BJ (cell line): ENCODE results near the gene FIGNL2. TPM values are rescaled to one million over a fixed set of nuclear protein-coding genes. Genes with fewer than 3 reads are reported as not detected.

Experiments
- CTCF ChIA-PET: fragments of 350-600 bp; formaldehyde crosslinking; extraction: SDS; loops from one replicate; lab custom pipeline; 2021; ENCODE audit warnings: antibody characterized with exemption, inconsistent platforms; lab: Yijun Ruan, JAX
- POLR2A ChIA-PET: fragments of 300-600 bp; sonication (Branson Sonifier 250); formaldehyde crosslinking; extraction: SDS; loops from one replicate; lab custom pipeline; 2021; ENCODE audit warnings: antibody characterized with exemption; lab: Charles Lee
- DNase-seq: peaks from one replicate; pipeline ENCODE4 v3.0.0-alpha.2; 2011; ENCODE audit warnings: low read depth
- H3K27me3 ChIP-seq: 2 replicates; pipeline ENCODE4 v1.6.0; 2011; ENCODE audit warnings: low read length; ENCODE audit not compliant: control insufficient read depth, insufficient read depth
- H3K36me3 ChIP-seq: 2 replicates; pipeline ENCODE4 v1.5.1; 2011; ENCODE audit warnings: low read length; ENCODE audit not compliant: control insufficient read depth, insufficient read depth
- H3K4me3 ChIP-seq: 2 replicates; pipeline ENCODE4 v1.5.1; 2011; ENCODE audit warnings: low read depth, mild to moderate bottlenecking, control low read depth, low read length
- polyA plus RNA-seq: library from polyadenylated mRNA; depleted of rRNA; stranded (reverse); fragments of >200 nt; gene quantifications from 2 replicates; pipeline ENCODE4 v1.2.3, GENCODE V29; 2011
- TF ChIP-seq, protein P1 (sequence below): IDR thresholded peaks from 2 replicates; pipeline ENCODE4 v1.5.1; 2011; ENCODE audit warnings: low read depth, mild to moderate bottlenecking, control low read depth, inconsistent platforms, low read length, moderate library complexity; ENCODE audit not compliant: insufficient read depth

FIGNL2 gene
- polyA plus RNA-seq, 1 experiment = 0.01 TPM

DNA sequence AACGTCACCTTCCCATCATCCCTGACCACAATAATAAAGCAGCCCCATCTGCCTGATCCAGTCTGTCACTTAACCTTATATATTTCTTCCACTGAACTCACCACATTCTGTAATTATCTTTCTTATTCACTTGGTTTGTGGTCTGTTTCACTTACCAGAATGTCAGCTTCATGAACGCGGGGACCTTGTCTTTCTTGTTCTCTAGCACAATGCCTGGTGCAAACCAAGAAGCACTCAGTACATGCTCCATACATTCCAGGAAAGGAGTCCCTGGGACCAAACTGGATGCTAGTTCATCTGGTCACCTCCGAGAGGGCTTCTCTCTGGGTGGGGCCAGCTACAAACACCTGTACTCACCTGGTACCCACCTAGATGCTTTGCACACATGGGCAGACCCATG lies 22.0 kb upstream of the FIGNL2 start:
- CTCF ChIA-PET = interaction anchor here (1.4 to 3.7 kb wide), 3 partner anchors 46 to 449 kb away, joined by 5 to 23 read pairs (median 13); no protein-coding TSS in a partner anchor
- POLR2A ChIA-PET = no interaction called here
- no peak for DNase-seq

DNA sequence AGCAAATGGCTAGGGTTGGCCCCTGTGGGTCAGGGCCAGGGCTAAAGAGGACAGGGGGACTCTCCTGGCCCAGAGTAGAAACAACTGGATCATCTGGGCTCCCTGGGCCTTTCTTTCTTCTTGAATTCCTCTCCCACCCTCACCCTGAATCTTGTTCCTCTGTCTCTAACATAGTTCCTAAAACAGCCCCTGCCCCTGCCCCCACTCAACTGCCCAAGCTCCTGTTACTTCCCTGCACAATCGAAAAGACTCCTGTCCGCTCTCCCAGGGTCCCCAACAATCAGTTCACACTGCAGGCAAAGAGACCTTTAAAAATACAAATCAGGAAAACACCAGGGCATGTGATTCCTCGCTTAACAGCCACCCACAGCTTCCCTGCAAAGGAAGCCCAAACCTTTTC lies 21.4 kb upstream of the FIGNL2 start:
- no peaks in the 10 kb centered on the region for H3K36me3 ChIP-seq
- H3K4me3 ChIP-seq = no peak overlapping the region
- TF ChIP-seq, protein P1, sequence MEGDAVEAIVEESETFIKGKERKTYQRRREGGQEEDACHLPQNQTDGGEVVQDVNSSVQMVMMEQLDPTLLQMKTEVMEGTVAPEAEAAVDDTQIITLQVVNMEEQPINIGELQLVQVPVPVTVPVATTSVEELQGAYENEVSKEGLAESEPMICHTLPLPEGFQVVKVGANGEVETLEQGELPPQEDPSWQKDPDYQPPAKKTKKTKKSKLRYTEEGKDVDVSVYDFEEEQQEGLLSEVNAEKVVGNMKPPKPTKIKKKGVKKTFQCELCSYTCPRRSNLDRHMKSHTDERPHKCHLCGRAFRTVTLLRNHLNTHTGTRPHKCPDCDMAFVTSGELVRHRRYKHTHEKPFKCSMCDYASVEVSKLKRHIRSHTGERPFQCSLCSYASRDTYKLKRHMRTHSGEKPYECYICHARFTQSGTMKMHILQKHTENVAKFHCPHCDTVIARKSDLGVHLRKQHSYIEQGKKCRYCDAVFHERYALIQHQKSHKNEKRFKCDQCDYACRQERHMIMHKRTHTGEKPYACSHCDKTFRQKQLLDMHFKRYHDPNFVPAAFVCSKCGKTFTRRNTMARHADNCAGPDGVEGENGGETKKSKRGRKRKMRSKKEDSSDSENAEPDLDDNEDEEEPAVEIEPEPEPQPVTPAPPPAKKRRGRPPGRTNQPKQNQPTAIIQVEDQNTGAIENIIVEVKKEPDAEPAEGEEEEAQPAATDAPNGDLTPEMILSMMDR = no peak
- no peak for DNase-seq
- H3K27me3 ChIP-seq = peaks cover 3% of the 10 kb centered on the region; the same call in 1 of the 2 replicates
- POLR2A ChIA-PET = interaction anchor here (0.6 kb wide), 1 partner anchor 391 kb away, joined by 3 read pairs; no protein-coding TSS in a partner anchor
- CTCF ChIA-PET = interaction anchor here (1.4 to 3.7 kb wide), 3 partner anchors 46 to 449 kb away, joined by 5 to 23 read pairs (median 13); no protein-coding TSS in a partner anchor

More for the DNA sequence above, 22.0 kb upstream of the FIGNL2 start:
- Histone ChIP-seq H3K4me3 (no peak overlapping the region), H3K27me3 (no peaks in the 10 kb centered on the region; the same call in 1 of the 2 replicates), H3K36me3 (no peaks in the 10 kb centered on the region)
- TF ChIP-seq, protein P1 = no peak

DNA sequence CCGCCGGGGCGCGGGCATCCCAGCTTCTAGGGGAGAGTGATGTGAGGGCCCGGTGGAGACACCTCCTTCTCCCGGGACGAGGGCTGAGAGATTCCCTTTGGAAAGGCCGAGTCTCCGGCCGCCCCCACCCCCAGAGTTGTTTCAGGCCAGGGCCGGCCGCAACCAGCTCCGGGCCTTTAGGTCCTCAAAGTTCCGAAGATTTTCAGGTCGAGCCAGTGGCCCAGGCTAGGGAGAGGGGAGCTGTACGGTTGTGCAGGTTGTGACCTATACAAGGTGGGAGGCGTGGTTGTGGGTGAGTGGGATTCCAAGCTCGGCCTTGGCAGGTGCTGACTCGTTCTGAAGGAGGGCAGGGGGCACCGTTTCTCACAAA lies 21.0 kb upstream of the FIGNL2 start:
- POLR2A ChIA-PET = interaction anchor here (0.6 kb wide), 2 partner anchors 391 to 515 kb away, joined by 3 read pairs; no protein-coding TSS in a partner anchor
- Histone ChIP-seq H3K36me3 (no peaks in the 10 kb centered on the region), H3K4me3 (peak overlapping the region; percentile 41), H3K27me3 (peaks cover 3% of the 10 kb centered on the region; the same call in 1 of the 2 replicates)
- TF ChIP-seq, protein P1 = no peak
- DNase-seq = no peak
- CTCF ChIA-PET = interaction anchor here (0.5 to 3.7 kb wide), 3 partner anchors 45 to 448 kb away, joined by 3 to 23 read pairs (median 13); no protein-coding TSS in a partner anchor

DNA sequence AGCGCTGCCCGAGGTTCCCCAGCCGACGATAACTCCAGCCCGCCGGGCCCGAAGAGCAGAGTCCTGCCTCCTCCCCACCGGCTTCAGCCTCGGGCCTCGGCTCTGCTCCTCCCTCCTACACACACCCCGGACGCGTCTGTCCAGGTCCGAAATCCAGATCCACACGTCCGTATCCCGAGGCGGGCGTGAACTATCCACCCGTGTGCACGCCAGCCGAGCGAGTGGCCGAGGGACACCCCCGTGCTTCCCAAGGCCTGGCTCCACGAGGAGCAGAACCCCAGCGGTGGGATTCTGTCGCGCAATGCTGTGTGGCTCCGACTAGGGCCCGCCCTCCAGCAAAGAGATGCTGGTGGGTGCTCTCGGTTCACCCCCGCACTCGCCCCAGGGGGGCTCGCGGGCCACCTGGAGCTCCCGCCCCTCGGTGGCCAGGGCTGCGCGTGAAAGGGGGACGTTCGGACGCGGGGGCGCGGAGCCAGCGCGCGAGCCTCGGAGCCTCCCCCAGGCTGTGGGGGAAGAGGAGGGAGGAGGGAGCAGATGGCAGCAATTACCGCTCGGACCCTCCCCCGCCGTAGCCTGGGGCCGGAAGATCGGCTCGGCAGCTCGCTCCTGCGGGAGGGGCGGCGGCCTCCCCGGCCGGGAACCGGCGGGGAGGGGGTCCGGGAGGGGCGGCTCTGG lies 20.4 kb upstream of the FIGNL2 start:
- CTCF ChIA-PET = interaction anchor here (0.5 to 3.7 kb wide), 3 partner anchors 45 to 448 kb away, joined by 3 to 23 read pairs (median 13); no protein-coding TSS in a partner anchor
- POLR2A ChIA-PET = interaction anchor here (0.6 kb wide), 1 partner anchor 515 kb away, joined by 3 read pairs; no protein-coding TSS in a partner anchor
- TF ChIP-seq, protein P1 = 0 out of 2 replicates have a peak, but pooled peaks have one; percentile 8
- peaks cover 3% of the 10 kb centered on the region for H3K27me3 ChIP-seq
- peak overlapping the region; percentile 41 for H3K4me3 ChIP-seq
- no peak for DNase-seq
- no peaks in the 10 kb centered on the region for H3K36me3 ChIP-seq

DNA sequence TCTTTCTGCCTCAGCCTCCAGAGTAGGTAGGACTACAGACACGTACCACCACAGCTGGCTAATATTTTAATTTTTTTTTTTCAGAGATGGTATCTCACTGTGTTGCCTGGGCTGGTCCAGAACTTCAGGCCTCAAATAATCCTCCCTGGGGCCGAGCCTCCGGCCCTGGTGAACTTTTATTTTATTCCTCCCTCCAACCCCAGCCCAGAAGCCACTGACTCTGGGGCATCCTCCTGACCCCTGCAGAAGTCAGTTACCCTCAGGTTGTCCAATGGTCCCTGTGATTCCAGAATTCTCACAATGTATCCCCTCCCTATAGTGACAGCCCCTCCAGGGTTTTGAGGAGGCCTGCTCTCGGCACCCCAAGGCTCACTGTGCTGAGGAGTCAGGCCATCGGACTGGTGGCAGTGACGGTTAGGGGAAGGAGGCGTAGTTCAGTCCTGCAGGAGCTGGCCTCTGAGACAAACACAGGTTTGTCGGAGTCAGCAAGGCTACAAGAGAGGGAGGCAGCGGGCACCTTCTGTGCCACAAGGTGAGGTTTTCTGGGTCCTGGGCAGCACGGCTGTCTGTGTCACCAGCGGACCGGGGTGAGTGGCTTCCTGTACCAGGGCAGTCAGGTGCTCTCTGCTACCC lies 19.4 kb upstream of the FIGNL2 start:
- CTCF ChIA-PET = interaction anchor here (2.3 kb wide), 1 partner anchor 7 kb away, joined by 11 read pairs; no protein-coding TSS in a partner anchor
- TF ChIP-seq, protein P1 = no peak
- H3K4me3 ChIP-seq = no peak overlapping the region
- H3K27me3 ChIP-seq = peaks cover 11% of the 10 kb centered on the region
- no peaks in the 10 kb centered on the region for H3K36me3 ChIP-seq
- DNase-seq = no peak
- POLR2A ChIA-PET = no interaction called here
